NCI-H187 (cell line): Measurements from ENCODE around the gene JOSD2.
"Not testable (repeated sequence)": the region's sequence is repeated elsewhere in the genome, so short reads cannot be mapped to it uniquely, and the experiment has no call there.

Experiments used
- DNase-seq, 2 experiments: peaks; one replicate each; lab custom pipeline; 2025; lab: John Stamatoyannopoulos, UW

Gene JOSD2

GRCh38 chr19:50546527-50547221, 35.7 kb upstream of the JOSD2 start:
- no peak for DNase-seq

GRCh38 chr19:50542943-50543342, 32.0 kb upstream of the JOSD2 start:
- DNase-seq, result no peak

GRCh38 chr19:50537769-50538230, 26.8 kb upstream of the JOSD2 start:
- DNase-seq, result peak; percentile 21 to 35

- DNase-seq, result no peak
Measured at GRCh38 chr19:50537306-50537685, 26.3 kb upstream of the JOSD2 start.

- no peak for DNase-seq
Measured at GRCh38 chr19:50536662-50537305, 25.8 kb upstream of the JOSD2 start.

GRCh38 chr19:50535672-50536187, 24.7 kb upstream of the JOSD2 start:
- DNase-seq, result no peak

GRCh38 chr19:50534478-50534877, 23.5 kb upstream of the JOSD2 start:
- no peak for DNase-seq

- DNase-seq, result no peak
Measured at GRCh38 chr19:50532952-50533351, 22.0 kb upstream of the JOSD2 start.

GRCh38 chr19:50531171-50531612, 20.2 kb upstream of the JOSD2 start:
- DNase-seq, result no peak

- not testable (repeated sequence) for DNase-seq
Measured at GRCh38 chr19:50528052-50528451, 17.1 kb upstream of the JOSD2 start.

- DNase-seq, result no peak
Measured at GRCh38 chr19:50522881-50523280, 11.9 kb upstream of the JOSD2 start.

- no peak for DNase-seq
Measured at GRCh38 chr19:50520822-50521465, 10.0 kb upstream of the JOSD2 start.

- DNase-seq, result no peak
Measured at GRCh38 chr19:50519006-50519575, 8.1 kb upstream of the JOSD2 start.

GRCh38 chr19:50518091-50519005, 7.4 kb upstream of the JOSD2 start:
- no peak for DNase-seq

- no peak for DNase-seq
Measured at GRCh38 chr19:50517704-50518075, 6.7 kb upstream of the JOSD2 start.

GRCh38 chr19:50516964-50517703, 6.1 kb upstream of the JOSD2 start:
- DNase-seq, result no peak

GRCh38 chr19:50516456-50516855, 5.5 kb upstream of the JOSD2 start:
- DNase-seq, result no peak

- no peak for DNase-seq
Measured at GRCh38 chr19:50515168-50515561, 4.2 kb upstream of the JOSD2 start.

- DNase-seq, result no peak
Measured at GRCh38 chr19:50514346-50515167, 3.6 kb upstream of the JOSD2 start.
